ENCODE measurements around the gene NAA35. TPM values are rescaled to one million over a fixed set of nuclear protein-coding genes. Genes with fewer than 3 reads are reported as not detected.

NAA35 gene
- total RNA-seq, 1 experiment from 2014 or later, result 21.3 TPM

GRCh38 chr9:85899388-85899787, 41.6 kb upstream of the NAA35 start:
- no peak for DNase-seq (ENCODE audit: low read depth, low spot score)
- no peak for ATAC-seq
- Histone ChIP-seq H3K36me3 (ENCODE audit: control insufficient read depth, insufficient read depth, low read length) (no peaks in the 10 kb centered on the region), H3K9me3 (ENCODE audit: control insufficient read depth, insufficient read depth, low read depth, low read length) (no peaks in the 10 kb centered on the region), H3K4me1 (ENCODE audit: control insufficient read depth, insufficient read depth, low read length) (no peaks in the 10 kb centered on the region), H3K27me3 (ENCODE audit: control insufficient read depth, insufficient read depth, low read length) (no peaks in the 10 kb centered on the region), H3K27ac (ENCODE audit: low read length) (no peak overlapping the region), H3K4me3 (ENCODE audit: low read depth in 2 of 2, low read length in 2 of 2) (no peak overlapping the region)
- in situ Hi-C loops (cut with HindIII; ENCODE audit: low pct_unique_long_range_greater_than_20kb, low sequenced_read_pairs), result no loop called here
- ChIA-PET CTCF (no interaction called here), POLR2A (no interaction called here)
- no TSS peak for BruUV-seq (replicated peaks)
- TF ChIP-seq REST (IDR thresholded peaks at IDR 0.05; ENCODE audit: insufficient read depth in 1 of 2, low read depth in 2 of 2, low read length in 1 of 2) (no peak), CTCF (IDR thresholded peaks at IDR 0.05) (no peak), POLR2AphosphoS5 (IDR thresholded peaks at IDR 0.05; ENCODE audit: low read depth, low read length) (no peak), TCF7L2 (IDR thresholded peaks at IDR 0.05; ENCODE audit: low read depth, low read length) (no peak), SIN3A (IDR thresholded peaks at IDR 0.05; ENCODE audit: borderline replicate concordance, insufficient read depth, low read depth, low read length) (no peak)
- intact Hi-C loops (cut with micrococcal nuclease; ENCODE audit: unreplicated experiment), result no loop called here

DNA sequence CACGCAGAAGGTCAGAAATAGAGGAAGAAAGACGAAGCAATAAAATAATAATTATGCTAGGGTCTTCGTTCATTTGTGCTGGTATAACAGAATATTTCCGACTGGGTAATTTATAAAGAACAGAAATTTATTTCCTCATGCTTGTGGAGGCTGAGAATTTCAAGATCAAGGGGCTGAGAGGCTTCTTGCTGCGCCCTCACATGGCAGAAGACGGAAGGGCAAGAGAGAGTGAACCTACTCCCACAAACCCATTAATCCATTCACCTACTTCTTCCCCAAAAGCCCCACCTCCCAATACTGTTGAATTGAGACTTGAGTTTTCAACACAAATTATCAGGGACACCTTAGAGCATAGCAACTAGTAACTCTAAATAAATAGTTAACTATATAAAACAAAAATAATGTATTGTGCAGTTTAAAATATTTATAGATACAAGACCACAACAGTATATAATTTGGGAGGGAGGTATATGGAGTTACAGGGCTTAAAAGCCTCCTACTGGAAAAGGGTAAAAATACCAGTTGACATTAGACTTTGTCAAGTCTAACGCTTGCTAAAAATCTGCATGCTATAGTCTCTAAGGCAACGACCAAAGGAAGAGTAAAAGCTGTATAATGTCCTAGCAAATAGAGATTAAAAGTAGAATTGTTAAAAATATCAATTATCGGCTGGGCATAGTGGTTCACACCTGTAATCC, 40.3 kb upstream of the NAA35 start:
- ChIA-PET POLR2A (no interaction called here), CTCF (interaction anchor here (0.6 kb wide), 1 partner anchor 33 kb away, joined by 6 read pairs; no protein-coding TSS in a partner anchor)
- TF ChIP-seq POLR2AphosphoS5 (IDR thresholded peaks at IDR 0.05; ENCODE audit: low read depth, low read length), result no peak
- peak; percentile 74 for TF ChIP-seq CTCF (IDR thresholded peaks at IDR 0.05)
- no peaks in the 10 kb centered on the region for H3K36me3 ChIP-seq (ENCODE audit: control insufficient read depth, insufficient read depth, low read length)
- no TSS peak for BruUV-seq (replicated peaks)
- intact Hi-C loops (cut with micrococcal nuclease; ENCODE audit: unreplicated experiment), result no loop called here
- no peak overlapping the region for H3K4me3 ChIP-seq (ENCODE audit: low read depth in 2 of 2, low read length in 2 of 2)
- no peak for ATAC-seq
- H3K9me3 ChIP-seq (ENCODE audit: control insufficient read depth, insufficient read depth, low read depth, low read length), result no peaks in the 10 kb centered on the region
- DNase-seq (ENCODE audit: low read depth, low spot score), result peak; percentile 12
- H3K27me3 ChIP-seq (ENCODE audit: control insufficient read depth, insufficient read depth, low read length), result no peaks in the 10 kb centered on the region
- H3K27ac ChIP-seq (ENCODE audit: low read length), result no peak overlapping the region
- no peaks in the 10 kb centered on the region for H3K4me1 ChIP-seq (ENCODE audit: control insufficient read depth, insufficient read depth, low read length)
- in situ Hi-C loops (cut with HindIII; ENCODE audit: low pct_unique_long_range_greater_than_20kb, low sequenced_read_pairs), result no loop called here

All from Panc1 (cell line).